Right renal pelvis (tissue), 4 donors: Measurements from ENCODE around the gene PLAAT4. TPM values are rescaled to one million over a fixed set of nuclear protein-coding genes. Genes with fewer than 3 reads are reported as not detected.
"Not testable (repeated sequence)": the region's sequence is repeated elsewhere in the genome, so short reads cannot be mapped to it uniquely, and the experiment has no call there.

Experiments
- DNase-seq, 4 donors: peaks; one replicate each; pipeline ENCODE4 v3.0.0-alpha.2; 2013; ENCODE audit warnings: low read depth in 4 of 4, low spot score in 3 of 4, missing footprints in 1 of 4
- polyA plus RNA-seq, 4 donors: library from polyadenylated mRNA; unstranded; fragments of 120-200 nt; gene quantifications; one replicate each; pipeline ENCODE4 v1.2.1, GENCODE V29; 2013; ENCODE audit not compliant: insufficient read length in 4 of 4

The PLAAT4 gene
- polyA plus RNA-seq, 4 donors, result 10.0 to 11.9 (median 11.0) TPM

- DNase-seq, result no peak
These were observed 28.3 kb downstream of the PLAAT4 start for GRCh38 chr11:63564784-63565350.

GRCh38 chr11:63567044-63567840 lies 30.6 kb downstream of the PLAAT4 start:
- peak in 3 of 4 donors; percentile 50 to 62 (median 51) for DNase-seq

- no peak for DNase-seq
These were observed 33.0 kb downstream of the PLAAT4 start for GRCh38 chr11:63569570-63569969.

GRCh38 chr11:63572026-63572688 lies 35.5 kb downstream of the PLAAT4 start:
- DNase-seq, result no peak

GRCh38 chr11:63573881-63574855 lies 37.6 kb downstream of the PLAAT4 start:
- peak in 3 of 4 donors; percentile 41 to 44 (median 42) for DNase-seq

GRCh38 chr11:63574856-63575602 lies 38.4 kb downstream of the PLAAT4 start:
- no peak for DNase-seq

GRCh38 chr11:63578882-63579281 lies 42.3 kb downstream of the PLAAT4 start:
- not testable (repeated sequence) for DNase-seq

- DNase-seq, result not testable (repeated sequence)
These were observed 44.6 kb downstream of the PLAAT4 start for GRCh38 chr11:63581224-63581623.

- no peak for DNase-seq
These were observed 46.7 kb downstream of the PLAAT4 start for GRCh38 chr11:63583357-63583677.

- no peak for DNase-seq
These were observed 50.0 kb downstream of the PLAAT4 start for GRCh38 chr11:63586451-63587166.

- no peak for DNase-seq
These were observed 52.4 kb downstream of the PLAAT4 start for GRCh38 chr11:63589000-63589399.

GRCh38 chr11:63590024-63590788 lies 53.6 kb downstream of the PLAAT4 start:
- no peak for DNase-seq

GRCh38 chr11:63592975-63593395 lies 56.4 kb downstream of the PLAAT4 start:
- no peak for DNase-seq

GRCh38 chr11:63595296-63595695 lies 58.7 kb downstream of the PLAAT4 start:
- no peak for DNase-seq
